Large intestine (tissue), 3 donors: ENCODE measurements around the gene BAHCC1. TPM values are rescaled to one million over a fixed set of nuclear protein-coding genes. Genes with fewer than 3 reads are reported as not detected.

Experiments used
- DNase-seq, 2 donors: peaks; one replicate each; pipeline versions ENCODE4 v3.0.0 to v3.0.0-alpha.2; 2013
- H3K27ac ChIP-seq: one replicate; pipeline ENCODE4 v1.5.1; 2013; ENCODE audit warnings: low read length
- H3K27me3 ChIP-seq: 2 replicates; pipeline ENCODE4 v1.6.1; 2013; ENCODE audit warnings: low read length; ENCODE audit not compliant: control insufficient read depth, insufficient read depth
- H3K36me3 ChIP-seq: 2 replicates; pipeline ENCODE4 v1.6.1; 2013; ENCODE audit warnings: low read length; ENCODE audit not compliant: control insufficient read depth, insufficient read depth
- H3K4me1 ChIP-seq: one replicate; pipeline ENCODE4 v1.6.1; 2013; ENCODE audit warnings: low read length; ENCODE audit not compliant: control insufficient read depth, insufficient read depth
- H3K4me3 ChIP-seq: one replicate; pipeline ENCODE4 v1.5.1; 2013; ENCODE audit warnings: low read length
- H3K9me3 ChIP-seq: one replicate; pipeline ENCODE4 v1.6.1; 2013; ENCODE audit warnings: mild to moderate bottlenecking, low read depth, low read length, moderate library complexity; ENCODE audit not compliant: control insufficient read depth
- WGBS: methylation state at CpG from one replicate; pipeline ENCODE4 v1.1.5; 2013; ENCODE audit warnings: low lambda C conversion rate; ENCODE audit not compliant: insufficient coverage; 5-methylcytosine and 5-hydroxymethylcytosine counted together
- polyA plus RNA-seq: library from polyadenylated mRNA; unstranded; fragments of 120-200 nt; gene quantifications from one replicate; pipeline ENCODE4 v1.2.1, GENCODE V29; 2013

Gene BAHCC1
- polyA plus RNA-seq, 1 donor = 21.9 TPM

DNA sequence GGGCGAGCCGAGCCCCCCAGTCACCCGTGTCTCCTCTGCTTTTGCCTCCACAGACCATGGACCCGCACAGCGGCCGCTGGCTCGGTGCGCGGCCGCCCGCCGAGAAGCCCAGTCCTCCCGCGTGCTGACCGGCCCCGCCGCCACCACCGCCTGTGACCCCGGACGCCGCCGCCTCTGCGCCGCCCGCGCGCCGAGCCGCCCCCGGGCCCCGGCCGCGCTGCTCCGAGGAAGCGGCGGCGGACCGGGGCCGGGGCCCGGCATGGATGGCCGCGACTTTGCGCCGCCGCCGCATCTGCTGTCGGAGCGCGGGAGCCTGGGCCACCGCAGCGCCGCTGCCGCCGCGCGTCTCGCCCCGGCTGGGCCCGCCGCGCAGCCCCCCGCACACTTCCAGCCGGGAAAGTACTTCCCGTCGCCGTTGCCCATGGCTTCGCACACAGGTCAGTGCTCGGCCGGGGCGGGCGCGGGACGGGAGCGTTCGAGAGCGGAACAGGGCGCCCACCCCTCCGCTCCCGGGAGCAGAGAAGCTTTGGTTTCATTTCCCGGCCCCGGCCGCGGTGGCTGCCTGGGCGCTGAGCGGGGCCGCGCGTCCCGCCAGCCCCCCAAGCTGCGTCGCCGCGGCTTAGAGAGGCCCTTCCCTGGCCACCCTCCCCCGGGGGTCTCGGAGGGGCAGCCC is 4.4 kb downstream of the BAHCC1 start:
- peak in 1 of 2 donors; percentile 59 for DNase-seq
- no CpG with 5 or more reads among the region's 95 CpGs for WGBS
- H3K27ac ChIP-seq = peak overlapping the region; percentile 69
- peaks cover 2% of the 10 kb centered on the region for H3K36me3 ChIP-seq
- H3K4me1 ChIP-seq = peaks cover 40% of the 10 kb centered on the region
- H3K27me3 ChIP-seq = no peaks in the 10 kb centered on the region
- H3K4me3 ChIP-seq = peak overlapping the region; percentile 65
- H3K9me3 ChIP-seq = peaks cover 2% of the 10 kb centered on the region

DNA sequence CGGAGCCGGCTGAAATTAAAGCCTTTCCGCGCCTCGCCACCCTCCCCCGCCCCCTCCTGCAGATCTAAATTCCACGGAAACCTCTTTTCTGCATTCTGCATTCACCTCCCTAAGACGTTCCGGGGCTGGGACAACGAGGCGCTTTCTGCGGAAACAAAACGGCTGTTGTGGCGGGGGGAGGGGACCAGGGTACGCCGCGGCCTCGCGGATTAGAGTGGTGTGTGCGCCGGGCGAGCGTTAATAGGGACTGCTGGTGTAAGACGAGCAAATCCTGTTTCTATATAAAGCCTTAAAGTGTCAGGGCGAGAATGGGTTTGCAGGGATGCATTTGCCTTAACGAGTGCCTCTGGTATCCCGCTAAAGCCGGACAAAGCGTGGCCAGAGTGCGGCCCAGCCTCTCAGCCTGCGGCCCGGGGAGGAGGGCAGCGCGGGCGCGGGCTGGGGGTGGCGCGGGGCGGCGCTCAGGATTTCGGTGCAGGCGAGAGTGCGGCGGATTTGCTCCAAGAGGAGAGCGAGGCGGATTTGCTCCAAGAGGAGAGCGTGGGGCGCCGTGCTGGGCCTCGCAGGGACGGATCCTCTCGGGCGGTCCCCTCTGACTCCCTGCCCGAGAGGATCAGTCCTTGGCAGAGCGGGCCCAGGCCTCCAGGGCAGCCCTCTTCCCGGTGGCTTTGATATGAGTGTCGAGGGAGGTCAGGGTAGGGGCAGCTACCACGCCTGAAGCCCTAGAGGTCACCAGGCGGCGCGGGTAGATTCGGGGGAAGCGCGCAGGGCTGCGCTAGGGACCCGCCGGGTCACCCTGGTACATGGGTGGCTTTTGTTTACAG is 5.1 kb downstream of the BAHCC1 start:
- peak in 1 of 2 donors; percentile 71 for DNase-seq

DNA sequence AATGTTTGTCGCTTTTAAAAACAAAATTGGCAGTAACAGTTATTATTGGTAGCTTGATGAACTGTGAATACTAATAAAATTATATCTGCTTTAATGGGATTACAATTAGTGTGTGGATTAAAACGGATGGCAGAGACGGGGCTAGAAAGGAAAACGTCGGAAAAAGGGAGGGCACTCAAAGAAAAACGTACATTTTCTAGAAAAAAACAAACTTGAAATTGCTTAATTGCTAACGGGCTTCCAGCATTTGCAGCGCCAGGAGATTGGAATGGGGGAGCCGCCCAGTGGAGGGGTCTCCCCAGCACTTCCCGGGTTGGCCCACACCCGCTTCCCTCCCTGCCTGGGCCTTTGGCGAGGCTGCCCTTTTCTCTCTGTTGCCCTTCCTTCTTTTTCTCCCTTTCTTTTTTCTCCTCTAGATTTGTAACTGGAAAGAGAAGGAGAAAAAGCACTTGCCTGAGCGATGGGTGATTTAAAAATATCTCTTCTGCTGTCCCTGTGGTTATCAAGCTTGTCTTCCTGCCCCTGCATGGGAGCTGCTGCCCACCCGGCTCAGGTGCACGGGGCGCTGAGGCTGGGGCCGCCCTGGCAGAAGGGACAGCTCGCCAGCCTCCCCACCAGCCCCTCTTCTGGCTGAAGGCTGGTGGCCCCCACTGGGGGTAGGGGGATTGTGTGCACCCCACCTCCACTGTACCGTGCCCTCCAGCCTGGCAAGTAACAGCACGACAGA is 5.9 kb downstream of the BAHCC1 start:
- 59% methylated on average over 5 of the region's 20 CpGs for WGBS
- H3K9me3 ChIP-seq = peaks cover 2% of the 10 kb centered on the region
- H3K27ac ChIP-seq = peak overlapping the region; percentile 69
- DNase-seq = peak in 1 of 2 donors; percentile 46
- H3K4me1 ChIP-seq = peaks cover 51% of the 10 kb centered on the region
- H3K27me3 ChIP-seq = no peaks in the 10 kb centered on the region
- H3K36me3 ChIP-seq = peaks cover 2% of the 10 kb centered on the region
- H3K4me3 ChIP-seq = peak overlapping the region; percentile 65

More for the DNA sequence above, 5.1 kb downstream of the BAHCC1 start:
- peak overlapping the region; percentile 69 for H3K27ac ChIP-seq
- no CpG with 5 or more reads among the region's 67 CpGs for WGBS
- peaks cover 44% of the 10 kb centered on the region for H3K4me1 ChIP-seq
- H3K4me3 ChIP-seq = peak overlapping the region; percentile 65
- peaks cover 2% of the 10 kb centered on the region for H3K9me3 ChIP-seq
- peaks cover 2% of the 10 kb centered on the region for H3K36me3 ChIP-seq
- H3K27me3 ChIP-seq = no peaks in the 10 kb centered on the region

DNA sequence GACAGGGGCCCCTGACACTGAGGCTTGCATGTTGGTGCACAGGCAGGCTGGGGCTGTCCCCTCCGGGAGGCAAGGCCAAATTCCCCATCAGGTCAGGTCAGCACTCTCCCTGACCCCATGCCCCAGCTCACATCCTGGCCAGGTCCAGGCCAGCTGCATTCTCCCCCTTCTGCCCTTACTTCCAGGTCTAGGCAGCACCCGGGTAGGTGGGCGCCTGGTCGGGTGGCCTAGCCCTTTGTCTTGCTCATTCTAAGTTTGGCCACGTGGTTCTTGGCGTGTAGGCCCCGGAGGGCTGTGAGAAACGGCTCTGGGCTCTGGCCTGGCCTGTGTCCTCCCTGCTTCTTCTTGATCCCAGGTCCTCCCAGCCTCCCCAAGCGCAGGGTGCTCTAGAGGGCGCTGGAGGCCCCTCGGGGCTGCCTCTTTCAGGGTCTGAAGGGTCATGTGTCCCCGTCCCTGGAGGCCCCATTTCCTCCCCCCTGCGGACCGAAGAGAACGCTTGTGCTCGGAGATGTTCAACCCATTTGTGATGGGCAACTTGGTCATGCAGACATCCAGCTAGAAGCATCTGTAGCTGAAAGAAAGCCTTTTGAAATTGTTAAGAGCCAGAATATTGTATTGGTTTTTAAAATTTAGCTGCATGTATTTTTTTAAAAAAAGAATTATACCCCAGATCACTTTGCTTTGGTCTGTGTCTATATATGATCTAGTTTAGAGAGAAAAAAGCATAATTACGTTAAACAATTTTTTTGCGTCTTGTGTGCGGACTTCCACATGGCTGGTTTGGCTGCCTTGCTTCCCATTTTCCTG is 6.7 kb downstream of the BAHCC1 start:
- H3K36me3 ChIP-seq = peaks cover 2% of the 10 kb centered on the region
- H3K4me3 ChIP-seq = no peak overlapping the region
- no peaks in the 10 kb centered on the region for H3K27me3 ChIP-seq
- H3K27ac ChIP-seq = peak overlapping the region; percentile 69
- no peaks in the 10 kb centered on the region for H3K9me3 ChIP-seq
- DNase-seq = peak in 1 of 2 donors; percentile 76
- no CpG with 5 or more reads among the region's 19 CpGs for WGBS
- peaks cover 59% of the 10 kb centered on the region for H3K4me1 ChIP-seq

DNA sequence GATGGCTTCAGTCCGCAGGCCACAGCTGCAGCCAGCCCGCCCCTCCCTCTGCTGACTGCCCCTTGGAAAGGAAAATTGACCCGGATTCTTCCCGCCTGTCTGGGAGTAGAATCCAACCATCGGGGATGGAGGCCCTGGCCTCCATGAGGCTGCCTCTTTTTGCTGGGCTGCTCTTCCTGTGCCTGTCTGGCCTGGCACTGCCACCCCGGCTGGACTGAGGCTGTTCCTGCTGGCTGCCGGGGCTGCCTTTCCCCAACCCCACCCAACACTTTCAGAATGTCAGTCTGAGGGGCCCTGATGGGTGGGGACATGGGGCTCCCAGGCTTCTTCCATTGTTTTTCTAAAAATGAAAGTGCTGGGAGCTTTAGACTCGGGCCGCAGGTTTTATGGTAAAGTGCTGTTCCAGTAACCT is 7.3 kb downstream of the BAHCC1 start:
- peaks cover 2% of the 10 kb centered on the region for H3K36me3 ChIP-seq
- peak in 1 of 2 donors; percentile 65 for DNase-seq
- peak overlapping the region; percentile 69 for H3K27ac ChIP-seq
- no peak overlapping the region for H3K4me3 ChIP-seq
- WGBS = no CpG with 5 or more reads among the region's 9 CpGs
- H3K27me3 ChIP-seq = no peaks in the 10 kb centered on the region
- H3K9me3 ChIP-seq = no peaks in the 10 kb centered on the region
- H3K4me1 ChIP-seq = peaks cover 61% of the 10 kb centered on the region

DNA sequence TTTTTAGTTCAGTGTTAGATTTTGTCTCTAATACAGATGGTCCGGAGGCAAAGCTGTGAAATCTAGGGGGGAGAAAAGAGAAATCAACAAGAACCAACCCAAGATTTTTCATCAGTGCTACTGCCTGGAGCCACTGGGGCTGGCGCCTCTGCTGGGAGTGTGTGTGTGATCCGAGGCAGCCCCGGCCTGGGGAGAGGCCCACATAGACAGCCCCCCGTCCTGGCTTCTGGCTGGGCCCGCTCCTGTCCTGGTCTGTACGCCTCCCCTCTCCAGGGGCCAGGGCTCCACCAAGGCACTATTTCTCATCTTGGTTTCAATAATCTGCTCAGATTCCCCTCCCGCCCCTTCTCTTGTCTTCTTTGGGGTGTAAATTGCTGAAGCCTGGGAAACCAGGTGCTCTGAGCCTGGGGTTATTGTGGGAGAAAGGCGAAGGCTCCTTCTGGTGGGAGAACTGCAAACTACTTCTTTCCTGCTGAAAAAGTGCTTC is 7.8 kb downstream of the BAHCC1 start:
- peaks cover 2% of the 10 kb centered on the region for H3K36me3 ChIP-seq
- 100% methylated on average over 1 of the region's 9 CpGs for WGBS
- H3K4me3 ChIP-seq = no peak overlapping the region
- peak in 1 of 2 donors; percentile 42 for DNase-seq
- H3K27ac ChIP-seq = peak overlapping the region; percentile 69
- H3K4me1 ChIP-seq = peaks cover 61% of the 10 kb centered on the region
- H3K9me3 ChIP-seq = no peaks in the 10 kb centered on the region
- H3K27me3 ChIP-seq = no peaks in the 10 kb centered on the region

DNA sequence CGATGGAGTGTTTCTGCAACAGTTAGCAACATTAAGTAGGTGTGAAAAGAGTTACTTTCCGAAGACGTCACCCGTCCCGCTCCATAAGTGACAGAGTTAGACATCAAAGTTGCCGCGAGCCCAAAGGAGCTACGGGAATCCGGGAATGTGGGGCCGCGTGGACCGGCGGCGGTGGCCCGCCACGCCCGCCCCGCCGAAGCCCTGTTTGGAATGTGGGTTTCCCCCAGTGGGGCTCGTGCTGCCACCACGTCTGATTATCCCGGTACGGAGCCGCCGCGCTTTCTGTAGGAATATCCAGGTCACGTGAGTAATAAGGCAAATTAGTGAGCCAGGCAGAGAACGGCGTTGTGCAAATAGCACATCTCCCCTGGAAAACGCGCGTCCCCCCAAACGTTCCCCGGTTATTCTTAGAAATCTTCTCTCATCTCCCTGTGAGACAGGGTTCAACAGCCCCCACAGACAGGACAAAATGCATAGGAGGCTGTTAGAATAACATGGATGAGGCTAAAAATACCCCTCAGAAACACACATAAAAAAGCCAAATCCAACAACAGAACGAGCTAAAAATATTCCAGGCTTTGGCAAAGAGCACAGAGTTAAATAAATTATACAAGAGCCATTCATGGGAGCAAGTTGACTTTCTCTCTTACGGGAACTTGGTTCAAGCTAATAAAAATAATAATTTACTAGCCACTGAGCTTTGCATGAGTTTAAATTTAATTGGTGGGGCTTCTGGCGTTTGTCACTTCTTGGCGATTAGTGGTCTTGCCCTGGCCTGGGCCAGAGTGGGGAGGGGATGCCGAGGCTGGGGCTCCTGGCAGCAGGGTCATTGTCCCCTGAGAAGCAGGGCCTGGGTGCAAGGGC is 8.6 kb downstream of the BAHCC1 start:
- Histone ChIP-seq H3K27ac (peak overlapping the region; percentile 34), H3K27me3 (no peaks in the 10 kb centered on the region), H3K9me3 (no peaks in the 10 kb centered on the region), H3K4me3 (no peak overlapping the region), H3K4me1 (peaks cover 61% of the 10 kb centered on the region), H3K36me3 (peaks cover 2% of the 10 kb centered on the region)
- DNase-seq = peak in 1 of 2 donors; percentile 40
- no CpG with 5 or more reads among the region's 39 CpGs for WGBS

DNA sequence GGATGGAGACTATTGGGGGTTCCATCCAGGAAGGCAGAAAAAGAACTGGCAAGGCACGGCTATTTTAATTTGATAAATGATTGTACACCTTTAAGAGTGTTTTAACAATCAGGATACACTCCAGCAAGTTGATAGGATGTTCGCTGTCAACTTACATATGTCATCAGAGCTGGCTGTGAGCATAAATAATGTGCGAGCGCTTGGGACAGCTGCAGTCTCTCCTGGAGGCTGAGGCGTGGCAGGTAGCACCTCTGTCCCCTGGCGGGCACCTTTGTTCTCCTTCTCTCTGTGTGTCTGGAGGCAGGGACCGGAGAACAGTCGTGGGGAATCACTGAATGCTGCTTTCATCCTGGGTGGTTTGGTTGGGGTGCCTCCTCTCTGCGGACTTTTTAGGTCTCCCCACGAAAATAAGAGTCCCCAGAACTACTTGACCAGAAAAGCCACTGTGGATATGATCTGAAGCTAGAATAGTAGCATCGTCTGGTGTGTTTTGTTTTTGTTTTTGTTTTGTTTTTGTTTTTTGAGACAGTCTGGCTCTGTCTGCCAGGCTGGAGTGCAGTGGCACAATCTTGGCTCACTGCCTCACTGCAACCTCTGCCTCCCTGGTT is 9.4 kb downstream of the BAHCC1 start:
- DNase-seq = peak in 1 of 2 donors; percentile 82
- no peak overlapping the region for H3K4me3 ChIP-seq
- H3K4me1 ChIP-seq = peaks cover 61% of the 10 kb centered on the region
- no peaks in the 10 kb centered on the region for H3K9me3 ChIP-seq
- no peaks in the 10 kb centered on the region for H3K27me3 ChIP-seq
- no CpG with 5 or more reads among the region's 11 CpGs for WGBS
- peak overlapping the region; percentile 57 for H3K27ac ChIP-seq
- peaks cover 2% of the 10 kb centered on the region for H3K36me3 ChIP-seq

DNA sequence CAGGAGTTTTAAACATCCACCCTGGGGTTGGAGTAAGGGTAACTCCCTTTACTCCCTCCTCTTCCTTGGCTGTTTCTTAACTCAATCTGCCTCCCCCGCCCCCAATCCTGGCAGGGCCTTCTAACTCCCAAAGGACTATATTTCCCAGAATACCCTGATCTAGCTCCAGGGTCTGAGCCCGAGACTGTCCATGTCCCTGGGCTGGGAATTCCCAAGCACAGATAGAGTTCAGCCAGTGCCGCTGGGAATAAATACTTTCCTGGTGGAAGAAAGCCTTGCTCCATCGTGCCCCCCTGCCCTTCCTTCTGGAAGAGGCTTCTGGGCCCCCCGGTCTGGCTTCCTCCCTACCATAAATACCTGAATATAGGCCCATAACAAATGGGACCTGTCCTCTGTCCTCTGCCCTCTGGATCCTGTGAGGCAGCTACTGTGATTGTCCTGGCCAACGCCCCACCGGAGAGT is 10.2 kb downstream of the BAHCC1 start:
- WGBS = no CpG with 5 or more reads among the region's 7 CpGs
- peaks cover 2% of the 10 kb centered on the region for H3K36me3 ChIP-seq
- H3K27ac ChIP-seq = peak overlapping the region; percentile 57
- no peaks in the 10 kb centered on the region for H3K27me3 ChIP-seq
- no peak overlapping the region for H3K4me3 ChIP-seq
- H3K4me1 ChIP-seq = peaks cover 61% of the 10 kb centered on the region
- H3K9me3 ChIP-seq = no peaks in the 10 kb centered on the region
- DNase-seq = peak in 1 of 2 donors; percentile 84
